Natural killer cell (primary cell): ENCODE data around the gene RYR1. TPM values are rescaled to one million over a fixed set of nuclear protein-coding genes. Genes with fewer than 3 reads are reported as not detected.
"Not testable (repeated sequence)": the region's sequence is repeated elsewhere in the genome, so short reads cannot be mapped to it uniquely, and the experiment has no call there.

Experiments used
- ATAC-seq, 3 donors: fragments of 150-1000 bp in 2 of 3; fragments of 200-7000 bp in 1 of 3; cut with Tn5 transposase; 1 replicate in 1 of 3; 2 replicates in 2 of 3; pipeline ENCODE4 v1.10.0; 2021; ENCODE audit warnings: mild to moderate bottlenecking in 2 of 3, moderate library complexity in 2 of 3
- DNase-seq, 2 donors: peaks; one replicate each; pipeline versions ENCODE4 v3.0.0 to v3.0.0-alpha.2; 2013 to 2021; ENCODE audit warnings: mixed read lengths in 1 of 2
- H3K27ac ChIP-seq: one replicate; pipeline ENCODE4 v1.5.1; 2013; ENCODE audit warnings: mild to moderate bottlenecking, low read length
- H3K27me3 ChIP-seq: one replicate; pipeline ENCODE4 v1.6.1; 2013; ENCODE audit warnings: low read length; ENCODE audit not compliant: control insufficient read depth, insufficient read depth
- H3K36me3 ChIP-seq: one replicate; pipeline ENCODE4 v1.6.1; 2013; ENCODE audit warnings: low read length; ENCODE audit not compliant: control insufficient read depth, insufficient read depth
- H3K4me1 ChIP-seq: one replicate; pipeline ENCODE4 v1.6.1; 2013; ENCODE audit warnings: low read length; ENCODE audit not compliant: control insufficient read depth, insufficient read depth
- H3K4me3 ChIP-seq: one replicate; pipeline ENCODE4 v1.5.1; 2013; ENCODE audit warnings: low read length
- H3K9me3 ChIP-seq: one replicate; pipeline ENCODE4 v1.6.1; 2013; ENCODE audit warnings: low read length; ENCODE audit not compliant: control insufficient read depth, insufficient read depth
- H3K27ac Mint-ChIP-seq, 2 donors: one replicate each; pipeline ENCODE4 v1.8.0; 2022; ENCODE audit warnings: mild to moderate bottlenecking in 2 of 2, mixed read lengths in 2 of 2, moderate library complexity in 1 of 2
- H3K27me3 Mint-ChIP-seq, 2 donors: one replicate each; pipeline ENCODE4 v1.8.0; 2022; ENCODE audit warnings: low read depth in 2 of 2, mixed read lengths in 2 of 2
- H3K36me3 Mint-ChIP-seq: one replicate; pipeline ENCODE4 v1.8.0; 2022; ENCODE audit warnings: mixed read lengths
- H3K4me1 Mint-ChIP-seq, 2 donors: one replicate each; pipeline ENCODE4 v1.8.0; 2022; ENCODE audit warnings: mixed read lengths in 2 of 2
- H3K4me3 Mint-ChIP-seq: one replicate; pipeline ENCODE4 v1.8.0; 2022; ENCODE audit warnings: mild to moderate bottlenecking, moderate library complexity, mixed read lengths
- H3K9me3 Mint-ChIP-seq, 2 donors: one replicate each; pipeline ENCODE4 v1.8.0; 2022; ENCODE audit warnings: mixed read lengths in 2 of 2
- CTCF ChIP-seq: fragments of 200-600 bp; IDR thresholded peaks from one replicate; pipeline ENCODE4 v1.8.0; 2022; ENCODE audit warnings: antibody characterized with exemption
- WGBS: methylation state at CpG from one replicate; pipeline ENCODE4 v1.1.7; 2013; ENCODE audit warnings: missing lambda C conversion rate; ENCODE audit not compliant: insufficient coverage; 5-methylcytosine and 5-hydroxymethylcytosine counted together
- intact Hi-C: fragments of 100-400 bp; cut with micrococcal nuclease; formaldehyde crosslinking; loops from one replicate; pipeline ENCODE4 v1.14.2; 2022
- total RNA-seq, 4 donors: library from RNA; stranded (reverse); fragments of 120-200 nt in 1 of 4; gene quantifications; one replicate each; pipeline versions ENCODE4 v1.2.3 to v1.2.4, GENCODE V29; 2013 to 2022

The RYR1 gene
- total RNA-seq, 3 donors from 2014 or later (not counting 1 experiment from before 2014, with no cell fraction given) = 0.05 to 1.0 (median 0.65) TPM

- Mint-ChIP-seq H3K36me3 (no peaks in the 10 kb centered on the region), H3K4me3 (no peak overlapping the region), H3K27me3 (peaks cover 8 to 26% of the 10 kb centered on the region in 2 donors), H3K9me3 (no peaks in the 10 kb centered on the region), H3K4me1 (no peaks in the 10 kb centered on the region), H3K27ac (no peak overlapping the region)
- WGBS = 98% methylated on average over 1 of the region's 2 CpGs
- no peaks in the 10 kb centered on the region for H3K27me3 ChIP-seq
- intact Hi-C loops = no loop called here
- H3K36me3 ChIP-seq = no peaks in the 10 kb centered on the region
- H3K9me3 ChIP-seq = no peaks in the 10 kb centered on the region
- peaks cover 3% of the 10 kb centered on the region for H3K4me1 ChIP-seq
- no peak overlapping the region for H3K27ac ChIP-seq
- TF ChIP-seq CTCF = no peak
- ATAC-seq (no peak), DNase-seq (no peak)
- H3K4me3 ChIP-seq = no peak overlapping the region
Observed at GRCh38 chr19:38490861-38491260, 57.4 kb downstream of the RYR1 start.

GRCh38 chr19:38492181-38492813 lies 58.8 kb downstream of the RYR1 start:
- no peaks in the 10 kb centered on the region for H3K9me3 ChIP-seq
- H3K27ac ChIP-seq = no peak overlapping the region
- H3K4me1 ChIP-seq = peaks cover 3% of the 10 kb centered on the region
- no peak overlapping the region for H3K4me3 ChIP-seq
- H3K36me3 Mint-ChIP-seq = no peaks in the 10 kb centered on the region
- H3K4me1 Mint-ChIP-seq = no peaks in the 10 kb centered on the region
- no peaks in the 10 kb centered on the region for H3K27me3 ChIP-seq
- no peak overlapping the region for H3K27ac Mint-ChIP-seq
- H3K4me3 Mint-ChIP-seq = no peak overlapping the region
- ATAC-seq (no peak), DNase-seq (no peak)
- peaks cover 8 to 20% of the 10 kb centered on the region in 2 donors for H3K27me3 Mint-ChIP-seq
- intact Hi-C loops = no loop called here
- 70% methylated on average over 9 of the region's 9 CpGs for WGBS
- no peaks in the 10 kb centered on the region for H3K9me3 Mint-ChIP-seq
- no peaks in the 10 kb centered on the region for H3K36me3 ChIP-seq
- TF ChIP-seq CTCF = no peak

- Histone ChIP-seq H3K4me1 (peaks cover 3% of the 10 kb centered on the region), H3K36me3 (no peaks in the 10 kb centered on the region), H3K27me3 (no peaks in the 10 kb centered on the region), H3K4me3 (no peak overlapping the region), H3K9me3 (no peaks in the 10 kb centered on the region), H3K27ac (no peak overlapping the region)
- intact Hi-C loops = no loop called here
- H3K27me3 Mint-ChIP-seq = peaks cover 8 to 12% of the 10 kb centered on the region in 2 donors
- H3K9me3 Mint-ChIP-seq = no peaks in the 10 kb centered on the region
- H3K4me1 Mint-ChIP-seq = no peaks in the 10 kb centered on the region
- ATAC-seq (no peak), DNase-seq (no peak)
- H3K27ac Mint-ChIP-seq = no peak overlapping the region
- WGBS = 93% methylated on average over 21 of the region's 21 CpGs
- H3K36me3 Mint-ChIP-seq = no peaks in the 10 kb centered on the region
- no peak overlapping the region for H3K4me3 Mint-ChIP-seq
- no peak for TF ChIP-seq CTCF
Observed at GRCh38 chr19:38494379-38494778, 60.9 kb downstream of the RYR1 start.

GRCh38 chr19:38495375-38495774 lies 61.9 kb downstream of the RYR1 start:
- H3K4me3 Mint-ChIP-seq, H3K9me3 ChIP-seq: not testable (repeated sequence)

More at GRCh38 chr19:38495375-38495774, 61.9 kb downstream of the RYR1 start:
- DNase-seq, ATAC-seq, intact Hi-C loops, H3K27me3 ChIP-seq, H3K36me3 Mint-ChIP-seq, H3K4me1 Mint-ChIP-seq, H3K27ac ChIP-seq, H3K27ac Mint-ChIP-seq, H3K4me3 ChIP-seq, H3K36me3 ChIP-seq, H3K9me3 Mint-ChIP-seq, H3K27me3 Mint-ChIP-seq, H3K4me1 ChIP-seq: not testable (repeated sequence)
- 80% methylated on average over 1 of the region's 2 CpGs for WGBS
